ENCODE results near the gene CDC20.
"Not testable (repeated sequence)": the region's sequence is repeated elsewhere in the genome, so short reads cannot be mapped to it uniquely, and the experiment has no call there.

Gene CDC20

DNA sequence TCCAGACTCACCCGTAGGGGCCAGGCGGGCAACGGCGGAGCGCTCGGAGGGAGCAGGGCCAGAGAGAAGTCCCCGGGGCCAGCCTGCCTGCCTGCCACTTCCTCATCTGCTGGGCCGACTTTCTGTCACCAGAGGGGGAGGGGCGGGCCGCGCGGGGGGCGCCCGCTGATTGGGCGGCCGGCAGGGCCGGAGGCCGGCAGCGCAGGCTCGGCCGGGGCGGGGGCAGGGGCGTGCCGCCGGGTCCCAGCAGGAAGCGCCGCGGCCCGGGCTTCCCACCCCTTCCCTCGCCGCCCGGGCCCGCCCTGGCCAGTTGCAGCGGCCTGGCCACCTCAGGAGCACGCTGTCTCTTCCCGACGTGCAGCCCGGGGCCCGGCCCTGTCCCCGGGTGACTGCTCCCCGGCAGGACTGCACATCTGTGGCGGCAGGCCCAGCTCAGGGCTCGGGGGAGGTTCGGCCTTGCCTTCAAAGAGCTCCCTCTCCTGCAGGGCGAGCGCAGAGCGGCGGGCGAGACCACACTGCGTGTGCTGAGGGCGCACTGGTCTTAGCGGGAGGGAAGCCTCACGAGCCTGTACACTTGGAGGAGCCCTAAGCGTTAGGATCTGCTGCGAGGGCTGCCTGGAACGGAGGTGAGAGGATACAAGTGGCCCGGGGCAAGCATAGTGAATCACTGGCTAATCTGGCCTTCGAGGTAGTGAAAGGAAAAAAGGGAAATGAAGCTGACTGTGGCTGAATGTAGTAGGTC lies 9.3 kb downstream of the CDC20 start, which contains the start of gene ELOVL1:
Gene ELOVL1, minus strand, starts transcription at position 108 of the 742 bp plus-strand sequence. CDS start 2,402 bp downstream, outside the sequence.
- Histone ChIP-seq H2AFZ (ENCODE audit: low read depth, low read length) (peak within 1 kb of the TSS; percentile 72), H3K4me1 (ENCODE audit: low read length) (peaks cover 10% of the 10 kb centered on the region), H3K36me3 (replicated peaks; ENCODE audit: low read depth, low read length) (peaks cover 12% of the 10 kb centered on the region), H3K9ac (ENCODE audit: low read length) (peak within 1 kb of the TSS; percentile 100), H3K27ac (ENCODE audit: low read length) (peak within 1 kb of the TSS; percentile 94), H3K9me3 (ENCODE audit: insufficient read depth, low read length) (no peaks in the 10 kb centered on the region), H3K4me2 (ENCODE audit: low read length) (peak within 1 kb of the TSS; percentile 96), H3K27me3 (ENCODE audit: low read depth, low read length) (no peaks in the 10 kb centered on the region), H3K79me2 (ENCODE audit: low read length) (peaks cover 37% of the 10 kb centered on the region), H4K20me1 (ENCODE audit: insufficient read depth, low read length) (no peaks in the 10 kb centered on the region), H3K4me3 (ENCODE audit: low read length) (peak within 1 kb of the TSS; percentile 100)
- no peak for TF ChIP-seq EZH2phosphoT487 (IDR thresholded peaks at IDR 0.05; ENCODE audit: low read depth)
- TF ChIP-seq, protein P1, sequence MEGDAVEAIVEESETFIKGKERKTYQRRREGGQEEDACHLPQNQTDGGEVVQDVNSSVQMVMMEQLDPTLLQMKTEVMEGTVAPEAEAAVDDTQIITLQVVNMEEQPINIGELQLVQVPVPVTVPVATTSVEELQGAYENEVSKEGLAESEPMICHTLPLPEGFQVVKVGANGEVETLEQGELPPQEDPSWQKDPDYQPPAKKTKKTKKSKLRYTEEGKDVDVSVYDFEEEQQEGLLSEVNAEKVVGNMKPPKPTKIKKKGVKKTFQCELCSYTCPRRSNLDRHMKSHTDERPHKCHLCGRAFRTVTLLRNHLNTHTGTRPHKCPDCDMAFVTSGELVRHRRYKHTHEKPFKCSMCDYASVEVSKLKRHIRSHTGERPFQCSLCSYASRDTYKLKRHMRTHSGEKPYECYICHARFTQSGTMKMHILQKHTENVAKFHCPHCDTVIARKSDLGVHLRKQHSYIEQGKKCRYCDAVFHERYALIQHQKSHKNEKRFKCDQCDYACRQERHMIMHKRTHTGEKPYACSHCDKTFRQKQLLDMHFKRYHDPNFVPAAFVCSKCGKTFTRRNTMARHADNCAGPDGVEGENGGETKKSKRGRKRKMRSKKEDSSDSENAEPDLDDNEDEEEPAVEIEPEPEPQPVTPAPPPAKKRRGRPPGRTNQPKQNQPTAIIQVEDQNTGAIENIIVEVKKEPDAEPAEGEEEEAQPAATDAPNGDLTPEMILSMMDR (IDR thresholded peaks at IDR 0.05; ENCODE audit: low read depth, low read length), result peak; percentile 22; the same call in 1 of the 2 replicates

DNA sequence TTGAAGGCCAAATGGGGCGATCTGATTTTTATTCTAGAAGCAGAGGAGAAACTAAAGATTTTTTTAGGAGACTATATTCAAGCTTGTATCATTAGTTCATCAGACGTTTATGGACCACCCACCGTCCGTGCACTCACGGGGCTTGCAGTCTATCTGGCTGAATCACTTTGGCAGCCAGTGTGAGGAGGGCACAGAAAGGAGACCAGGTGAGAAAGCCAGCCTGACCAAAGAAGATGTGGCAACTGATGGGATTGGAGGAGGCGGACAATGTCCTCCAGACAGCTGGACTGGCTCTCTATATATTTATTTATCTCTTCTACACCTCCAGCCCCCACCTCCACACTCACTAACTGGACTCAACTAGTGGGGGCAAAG lies 9.9 kb downstream of the CDC20 start:
- Histone ChIP-seq H2AFZ (ENCODE audit: low read depth, low read length) (peak overlapping the region; percentile 72), H3K27ac (ENCODE audit: low read length) (peak overlapping the region; percentile 94)
- TF ChIP-seq EZH2phosphoT487 (IDR thresholded peaks at IDR 0.05; ENCODE audit: low read depth), result no peak
- TF ChIP-seq, protein P1 (IDR thresholded peaks at IDR 0.05; ENCODE audit: low read depth, low read length), result no peak

GRCh38 chr1:43369779-43370178 lies 11.0 kb downstream of the CDC20 start:
- not testable (repeated sequence) for H4K20me1 ChIP-seq (ENCODE audit: insufficient read depth, low read length)

More for the DNA sequence above, 9.9 kb downstream of the CDC20 start:
- Histone ChIP-seq H3K4me3 (ENCODE audit: low read length) (peak overlapping the region; percentile 100), H3K36me3 (replicated peaks; ENCODE audit: low read depth, low read length) (peaks cover 12% of the 10 kb centered on the region), H3K9me3 (ENCODE audit: insufficient read depth, low read length) (no peaks in the 10 kb centered on the region), H3K9ac (ENCODE audit: low read length) (peak overlapping the region; percentile 99), H3K4me2 (ENCODE audit: low read length) (peak overlapping the region; percentile 96), H3K79me2 (ENCODE audit: low read length) (peaks cover 37% of the 10 kb centered on the region), H3K27me3 (ENCODE audit: low read depth, low read length) (no peaks in the 10 kb centered on the region), H4K20me1 (ENCODE audit: insufficient read depth, low read length) (no peaks in the 10 kb centered on the region), H3K4me1 (ENCODE audit: low read length) (peaks cover 10% of the 10 kb centered on the region)

DNA sequence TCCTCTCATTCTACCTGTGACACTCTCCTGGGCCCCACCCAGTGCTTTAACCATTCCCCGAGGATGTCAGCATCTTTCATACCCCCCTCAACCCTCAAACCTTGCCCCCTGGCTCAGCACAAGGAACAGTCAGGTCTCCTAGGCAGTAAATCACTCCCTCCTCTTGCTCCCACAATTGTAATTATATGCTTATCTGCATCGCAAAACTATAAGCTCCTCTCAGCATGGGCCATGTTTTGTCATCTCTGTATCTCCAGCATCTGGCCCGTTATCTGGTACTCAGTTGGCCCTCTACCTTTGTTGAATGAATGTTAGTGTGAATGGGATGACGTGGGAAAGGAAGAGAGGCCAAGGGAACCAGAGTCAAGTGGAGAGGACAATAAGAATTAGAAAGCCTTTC lies 11.8 kb downstream of the CDC20 start:
- no peaks in the 10 kb centered on the region for H3K9me3 ChIP-seq (ENCODE audit: insufficient read depth, low read length)
- peaks cover under 1% of the 10 kb centered on the region for H3K36me3 ChIP-seq (replicated peaks; ENCODE audit: low read depth, low read length)
- H3K4me1 ChIP-seq (ENCODE audit: low read length), result peaks cover 10% of the 10 kb centered on the region
- no peak overlapping the region for H3K4me3 ChIP-seq (ENCODE audit: low read length)
- peaks cover 31% of the 10 kb centered on the region for H3K79me2 ChIP-seq (ENCODE audit: low read length)
- no peak for TF ChIP-seq EZH2phosphoT487 (IDR thresholded peaks at IDR 0.05; ENCODE audit: low read depth)
- TF ChIP-seq, protein P1 (IDR thresholded peaks at IDR 0.05; ENCODE audit: low read depth, low read length), result no peak
- H3K9ac ChIP-seq (ENCODE audit: low read length), result no peak overlapping the region
- H4K20me1 ChIP-seq (ENCODE audit: insufficient read depth, low read length), result no peaks in the 10 kb centered on the region
- no peaks in the 10 kb centered on the region for H3K27me3 ChIP-seq (ENCODE audit: low read depth, low read length)
- H2AFZ ChIP-seq (ENCODE audit: low read depth, low read length), result no peak overlapping the region
- H3K27ac ChIP-seq (ENCODE audit: low read length), result no peak overlapping the region
- no peak overlapping the region for H3K4me2 ChIP-seq (ENCODE audit: low read length)

More at GRCh38 chr1:43369779-43370178, 11.0 kb downstream of the CDC20 start:
- not testable (repeated sequence) for H3K36me3 ChIP-seq (replicated peaks; ENCODE audit: low read depth, low read length); H3K4me1 ChIP-seq (ENCODE audit: low read length); H3K9me3 ChIP-seq (ENCODE audit: insufficient read depth, low read length); H3K4me2 ChIP-seq (ENCODE audit: low read length); H3K27me3 ChIP-seq (ENCODE audit: low read depth, low read length); H3K4me3 ChIP-seq (ENCODE audit: low read length); H3K9ac ChIP-seq (ENCODE audit: low read length); H2AFZ ChIP-seq (ENCODE audit: low read depth, low read length); H3K27ac ChIP-seq (ENCODE audit: low read length)
- peaks cover 37% of the 10 kb centered on the region for H3K79me2 ChIP-seq (ENCODE audit: low read length)

Data from OCI-LY3 (cell line).